ENCODE measurements around the gene SSR4.

Gene SSR4

GRCh38 chrX:153818571-153819383 is 24.3 kb downstream of the SSR4 start:
- peak overlapping the region; percentile 94 for H3K18ac ChIP-seq (ENCODE audit: low read length)
- H3K36me3 ChIP-seq (replicated peaks in 1 of 2; ENCODE audit: control insufficient read depth in 2 of 2, insufficient read depth in 2 of 2, low read length in 2 of 2), result peaks cover 0 to 2% of the 10 kb centered on the region in 2 donors
- no peak overlapping the region for H3K23ac ChIP-seq (ENCODE audit: low read depth, low read length, poor library complexity)
- H3K4ac ChIP-seq (ENCODE audit: low read length), result no peak overlapping the region
- peak overlapping the region; percentile 84 for H3K9ac ChIP-seq (ENCODE audit: low read depth, low read length, poor library complexity)
- no peak overlapping the region for H2BK15ac ChIP-seq (ENCODE audit: low read length)
- no peak overlapping the region for H2BK120ac ChIP-seq (ENCODE audit: low read depth, low read length)
- H2BK12ac ChIP-seq (ENCODE audit: low read length), result peak overlapping the region; percentile 84
- no CpG with 5 or more reads among the region's 67 CpGs for WGBS, 2 donors (ENCODE audit: extremely low coverage in 2 of 2, insufficient read length in 2 of 2, insufficient replicate concordance in 1 of 2)
- H3K27me3 ChIP-seq (ENCODE audit: control insufficient read depth in 3 of 3, insufficient read depth in 3 of 3, low read depth in 1 of 3, low read length in 3 of 3), result peaks cover 0 to 12% (median 0%) of the 10 kb centered on the region in 3 experiments
- H3K4me1 ChIP-seq (ENCODE audit: control insufficient read depth in 2 of 2, insufficient read depth in 1 of 2, low read depth in 1 of 2, low read length in 2 of 2), result peaks cover 5 to 6% of the 10 kb centered on the region in 2 donors
- no peaks in the 10 kb centered on the region for H3K9me3 ChIP-seq (replicated peaks in 1 of 2; ENCODE audit: control insufficient read depth in 2 of 2, insufficient read depth in 1 of 2, low read depth in 1 of 2, low read length in 2 of 2)
- H3K4me3 ChIP-seq (ENCODE audit: low read length in 2 of 2), result peak overlapping the region in 1 of 2 donors; percentile 73
- H2AK5ac ChIP-seq (ENCODE audit: low read depth, low read length), result no peak overlapping the region
- no peak overlapping the region for H3K14ac ChIP-seq (ENCODE audit: low read length)
- H3K27ac ChIP-seq (replicated peaks; ENCODE audit: low read length), result no peak overlapping the region
- no peak overlapping the region for H4K8ac ChIP-seq (ENCODE audit: low read depth, low read length)
- no peak overlapping the region for H2BK5ac ChIP-seq (ENCODE audit: low read length)
- H2AFZ ChIP-seq (ENCODE audit: low read length), result no peak overlapping the region
- H3K79me1 ChIP-seq (ENCODE audit: low read depth, low read length), result no peaks in the 10 kb centered on the region
- no peak overlapping the region for H4K91ac ChIP-seq (ENCODE audit: low read depth, low read length, poor library complexity)
- peak; percentile 54 for DNase-seq (ENCODE audit: low spot score)
- peak overlapping the region; percentile 77 for H3K4me2 ChIP-seq (ENCODE audit: insufficient read depth, low read length, poor library complexity, severe bottlenecking)

- Histone ChIP-seq H2BK12ac (ENCODE audit: low read length) (no peak overlapping the region), H3K14ac (ENCODE audit: low read length) (no peak overlapping the region), H2BK15ac (ENCODE audit: low read length) (no peak overlapping the region), H3K9ac (ENCODE audit: low read depth, low read length, poor library complexity) (peak overlapping the region; percentile 53), H3K4me2 (ENCODE audit: insufficient read depth, low read length, poor library complexity, severe bottlenecking) (peak overlapping the region; percentile 77), H2BK5ac (ENCODE audit: low read length) (no peak overlapping the region), H3K27ac (replicated peaks; ENCODE audit: low read length) (peak overlapping the region; percentile 32), H2AFZ (ENCODE audit: low read length) (no peak overlapping the region), H3K9me3 (replicated peaks in 1 of 2; ENCODE audit: control insufficient read depth in 2 of 2, insufficient read depth in 1 of 2, low read depth in 1 of 2, low read length in 2 of 2) (no peaks in the 10 kb centered on the region), H3K36me3 (replicated peaks in 1 of 2; ENCODE audit: control insufficient read depth in 2 of 2, insufficient read depth in 2 of 2, low read length in 2 of 2) (peaks cover 0 to 6% of the 10 kb centered on the region in 2 donors), H3K27me3 (ENCODE audit: control insufficient read depth in 3 of 3, insufficient read depth in 3 of 3, low read depth in 1 of 3, low read length in 3 of 3) (peaks cover 0 to 11% (median 0%) of the 10 kb centered on the region in 3 experiments), H3K23ac (ENCODE audit: low read depth, low read length, poor library complexity) (no peak overlapping the region), H4K91ac (ENCODE audit: low read depth, low read length, poor library complexity) (no peak overlapping the region), H2BK120ac (ENCODE audit: low read depth, low read length) (no peak overlapping the region), H3K18ac (ENCODE audit: low read length) (peak overlapping the region; percentile 94), H3K4ac (ENCODE audit: low read length) (no peak overlapping the region), H2AK5ac (ENCODE audit: low read depth, low read length) (no peak overlapping the region), H4K8ac (ENCODE audit: low read depth, low read length) (no peak overlapping the region), H3K79me1 (ENCODE audit: low read depth, low read length) (no peaks in the 10 kb centered on the region), H3K4me3 (ENCODE audit: low read length in 2 of 2) (peak overlapping the region in 1 of 2 donors; percentile 19), H3K4me1 (ENCODE audit: control insufficient read depth in 2 of 2, insufficient read depth in 1 of 2, low read depth in 1 of 2, low read length in 2 of 2) (peaks cover 5 to 6% of the 10 kb centered on the region in 2 donors)
- WGBS, 2 donors (ENCODE audit: extremely low coverage in 2 of 2, insufficient read length in 2 of 2, insufficient replicate concordance in 1 of 2), result no CpG with 5 or more reads among the region's 23 CpGs
- no peak for DNase-seq (ENCODE audit: low spot score)
These were observed 25.0 kb downstream of the SSR4 start for GRCh38 chrX:153819384-153820040.

GRCh38 chrX:153820601-153821000 is 26.1 kb downstream of the SSR4 start:
- H3K36me3 ChIP-seq (replicated peaks in 1 of 2; ENCODE audit: control insufficient read depth in 2 of 2, insufficient read depth in 2 of 2, low read length in 2 of 2), result peaks cover 0 to 6% of the 10 kb centered on the region in 2 donors
- no peak overlapping the region for H3K4ac ChIP-seq (ENCODE audit: low read length)
- no peak overlapping the region for H3K9ac ChIP-seq (ENCODE audit: low read depth, low read length, poor library complexity)
- H3K9me3 ChIP-seq (replicated peaks in 1 of 2; ENCODE audit: control insufficient read depth in 2 of 2, insufficient read depth in 1 of 2, low read depth in 1 of 2, low read length in 2 of 2), result no peaks in the 10 kb centered on the region
- no peak overlapping the region for H2BK15ac ChIP-seq (ENCODE audit: low read length)
- no peak overlapping the region for H3K4me2 ChIP-seq (ENCODE audit: insufficient read depth, low read length, poor library complexity, severe bottlenecking)
- H2BK5ac ChIP-seq (ENCODE audit: low read length), result no peak overlapping the region
- H3K18ac ChIP-seq (ENCODE audit: low read length), result no peak overlapping the region
- H3K14ac ChIP-seq (ENCODE audit: low read length), result no peak overlapping the region
- H3K4me3 ChIP-seq (ENCODE audit: low read length in 2 of 2), result no peak overlapping the region
- no peaks in the 10 kb centered on the region for H3K79me1 ChIP-seq (ENCODE audit: low read depth, low read length)
- H2BK12ac ChIP-seq (ENCODE audit: low read length), result no peak overlapping the region
- no peak for DNase-seq (ENCODE audit: low spot score)
- WGBS, 2 donors (ENCODE audit: extremely low coverage in 2 of 2, insufficient read length in 2 of 2, insufficient replicate concordance in 1 of 2), result no CpG with 5 or more reads among the region's 7 CpGs
- H2AFZ ChIP-seq (ENCODE audit: low read length), result no peak overlapping the region
- H2BK120ac ChIP-seq (ENCODE audit: low read depth, low read length), result no peak overlapping the region
- H4K8ac ChIP-seq (ENCODE audit: low read depth, low read length), result no peak overlapping the region
- peaks cover 0 to 10% (median 0%) of the 10 kb centered on the region in 3 experiments for H3K27me3 ChIP-seq (ENCODE audit: control insufficient read depth in 3 of 3, insufficient read depth in 3 of 3, low read depth in 1 of 3, low read length in 3 of 3)
- H3K27ac ChIP-seq (replicated peaks; ENCODE audit: low read length), result no peak overlapping the region
- peaks cover 5 to 6% of the 10 kb centered on the region in 2 donors for H3K4me1 ChIP-seq (ENCODE audit: control insufficient read depth in 2 of 2, insufficient read depth in 1 of 2, low read depth in 1 of 2, low read length in 2 of 2)
- no peak overlapping the region for H4K91ac ChIP-seq (ENCODE audit: low read depth, low read length, poor library complexity)
- H3K23ac ChIP-seq (ENCODE audit: low read depth, low read length, poor library complexity), result no peak overlapping the region
- H2AK5ac ChIP-seq (ENCODE audit: low read depth, low read length), result no peak overlapping the region

GRCh38 chrX:153821066-153821465 is 26.6 kb downstream of the SSR4 start:
- no peak overlapping the region for H3K4me3 ChIP-seq (ENCODE audit: low read length in 2 of 2)
- H3K14ac ChIP-seq (ENCODE audit: low read length), result no peak overlapping the region
- DNase-seq (ENCODE audit: low spot score), result no peak
- no peak overlapping the region for H2BK12ac ChIP-seq (ENCODE audit: low read length)
- H3K4me2 ChIP-seq (ENCODE audit: insufficient read depth, low read length, poor library complexity, severe bottlenecking), result no peak overlapping the region
- no peaks in the 10 kb centered on the region for H3K79me1 ChIP-seq (ENCODE audit: low read depth, low read length)
- no peak overlapping the region for H2AFZ ChIP-seq (ENCODE audit: low read length)
- no peak overlapping the region for H3K18ac ChIP-seq (ENCODE audit: low read length)
- WGBS, 2 donors (ENCODE audit: extremely low coverage in 2 of 2, insufficient read length in 2 of 2, insufficient replicate concordance in 1 of 2), result no CpG with 5 or more reads among the region's 9 CpGs
- H3K4ac ChIP-seq (ENCODE audit: low read length), result no peak overlapping the region
- H3K9ac ChIP-seq (ENCODE audit: low read depth, low read length, poor library complexity), result no peak overlapping the region
- H3K23ac ChIP-seq (ENCODE audit: low read depth, low read length, poor library complexity), result no peak overlapping the region
- peaks cover 0 to 13% (median 0%) of the 10 kb centered on the region in 3 experiments for H3K27me3 ChIP-seq (ENCODE audit: control insufficient read depth in 3 of 3, insufficient read depth in 3 of 3, low read depth in 1 of 3, low read length in 3 of 3)
- H3K36me3 ChIP-seq (replicated peaks in 1 of 2; ENCODE audit: control insufficient read depth in 2 of 2, insufficient read depth in 2 of 2, low read length in 2 of 2), result peaks cover 0 to 6% of the 10 kb centered on the region in 2 donors
- no peak overlapping the region for H4K8ac ChIP-seq (ENCODE audit: low read depth, low read length)
- H2BK15ac ChIP-seq (ENCODE audit: low read length), result no peak overlapping the region
- no peak overlapping the region for H2BK5ac ChIP-seq (ENCODE audit: low read length)
- no peak overlapping the region for H2AK5ac ChIP-seq (ENCODE audit: low read depth, low read length)
- H4K91ac ChIP-seq (ENCODE audit: low read depth, low read length, poor library complexity), result no peak overlapping the region
- H3K4me1 ChIP-seq (ENCODE audit: control insufficient read depth in 2 of 2, insufficient read depth in 1 of 2, low read depth in 1 of 2, low read length in 2 of 2), result peaks cover 5 to 6% of the 10 kb centered on the region in 2 donors
- H3K9me3 ChIP-seq (replicated peaks in 1 of 2; ENCODE audit: control insufficient read depth in 2 of 2, insufficient read depth in 1 of 2, low read depth in 1 of 2, low read length in 2 of 2), result no peaks in the 10 kb centered on the region
- H3K27ac ChIP-seq (replicated peaks; ENCODE audit: low read length), result no peak overlapping the region
- no peak overlapping the region for H2BK120ac ChIP-seq (ENCODE audit: low read depth, low read length)

Data from neuronal stem cell (in vitro differentiated cells).